HCT116 (cell line): ENCODE data around the gene PNPLA8.

Experiments
- CEBPB ChIP-seq: IDR thresholded peaks from 2 replicates; pipeline ENCODE4 v1.6.1; 2012; ENCODE audit warnings: low read depth
- EZH2phosphoT487 ChIP-seq: fragments of 200-600 bp; IDR thresholded peaks from 2 replicates; pipeline ENCODE4 v1.6.1; 2018; ENCODE audit warnings: antibody characterized with exemption, borderline replicate concordance
- POLR2A ChIP-seq: IDR thresholded peaks from 2 replicates; pipeline ENCODE4 v1.7.0; 2011; ENCODE audit warnings: borderline replicate concordance; ENCODE audit not compliant: insufficient read depth, insufficient read length; ENCODE audit errors: extremely low read depth
- RAD21 ChIP-seq: IDR thresholded peaks from 2 replicates; pipeline ENCODE4 v1.6.1; 2012; ENCODE audit warnings: low read depth, mild to moderate bottlenecking
- SP1 ChIP-seq: IDR thresholded peaks from 2 replicates; pipeline ENCODE4 v1.6.1; 2012; ENCODE audit warnings: low read depth
- ZFX ChIP-seq: fragments of 450-650 bp; IDR thresholded peaks from 2 replicates; pipeline ENCODE4 v1.6.1; 2017
- TF ChIP-seq, protein P1 (sequence below): IDR thresholded peaks from 2 replicates; pipeline ENCODE4 v1.6.1; 2012
- TF ChIP-seq, protein P2 (sequence below), 3 experiments: fragments of 200-600 bp in 1 of 3; sonication (generic) in 1 of 3; IDR thresholded peaks in 2 of 3; conservative IDR thresholded peaks in 1 of 3; 2 replicates each; pipeline ENCODE4 v1.5.1; 2012 to 2017; ENCODE audit warnings: low read depth in 2 of 3, low read length in 2 of 3, antibody characterized with exemption in 1 of 3, borderline replicate concordance in 1 of 3, control low read depth in 1 of 3, mild to moderate bottlenecking in 1 of 3, mixed read lengths in 1 of 3, mixed run types in 1 of 3, moderate library complexity in 1 of 3; ENCODE audit not compliant: insufficient read depth in 1 of 3
- TF ChIP-seq, protein P3 (sequence below): IDR thresholded peaks from 2 replicates; pipeline ENCODE4 v1.6.1; 2012
- TF ChIP-seq, protein P4 (sequence below): IDR thresholded peaks from 2 replicates; pipeline ENCODE4 v1.6.1; 2011; ENCODE audit warnings: mild to moderate bottlenecking, low read length, moderate library complexity; ENCODE audit not compliant: insufficient replicate concordance; ENCODE audit errors: extremely low read depth

DNA sequence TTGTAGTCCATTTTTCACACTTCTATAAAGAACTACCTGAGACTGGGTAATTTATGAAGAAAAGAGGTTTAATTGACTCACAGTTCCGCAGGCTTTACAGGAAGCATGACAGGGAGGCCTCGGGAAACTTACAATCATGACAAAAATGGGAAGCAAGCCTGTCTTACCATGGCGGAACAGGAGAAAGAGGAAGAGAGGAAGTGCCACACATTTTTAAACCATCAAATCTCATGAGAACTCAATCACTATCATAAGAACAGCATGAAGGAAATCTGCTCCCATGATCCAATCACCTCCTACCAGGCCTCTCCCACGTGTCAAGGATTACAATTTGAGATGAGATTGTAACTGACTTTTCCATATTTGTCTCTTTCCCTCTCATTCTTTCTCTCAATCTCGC, 9.3 kb upstream of the PNPLA8 start:
- TF ChIP-seq, protein P1, sequence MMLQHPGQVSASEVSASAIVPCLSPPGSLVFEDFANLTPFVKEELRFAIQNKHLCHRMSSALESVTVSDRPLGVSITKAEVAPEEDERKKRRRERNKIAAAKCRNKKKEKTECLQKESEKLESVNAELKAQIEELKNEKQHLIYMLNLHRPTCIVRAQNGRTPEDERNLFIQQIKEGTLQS, result no peak
- TF ChIP-seq, protein P2, sequence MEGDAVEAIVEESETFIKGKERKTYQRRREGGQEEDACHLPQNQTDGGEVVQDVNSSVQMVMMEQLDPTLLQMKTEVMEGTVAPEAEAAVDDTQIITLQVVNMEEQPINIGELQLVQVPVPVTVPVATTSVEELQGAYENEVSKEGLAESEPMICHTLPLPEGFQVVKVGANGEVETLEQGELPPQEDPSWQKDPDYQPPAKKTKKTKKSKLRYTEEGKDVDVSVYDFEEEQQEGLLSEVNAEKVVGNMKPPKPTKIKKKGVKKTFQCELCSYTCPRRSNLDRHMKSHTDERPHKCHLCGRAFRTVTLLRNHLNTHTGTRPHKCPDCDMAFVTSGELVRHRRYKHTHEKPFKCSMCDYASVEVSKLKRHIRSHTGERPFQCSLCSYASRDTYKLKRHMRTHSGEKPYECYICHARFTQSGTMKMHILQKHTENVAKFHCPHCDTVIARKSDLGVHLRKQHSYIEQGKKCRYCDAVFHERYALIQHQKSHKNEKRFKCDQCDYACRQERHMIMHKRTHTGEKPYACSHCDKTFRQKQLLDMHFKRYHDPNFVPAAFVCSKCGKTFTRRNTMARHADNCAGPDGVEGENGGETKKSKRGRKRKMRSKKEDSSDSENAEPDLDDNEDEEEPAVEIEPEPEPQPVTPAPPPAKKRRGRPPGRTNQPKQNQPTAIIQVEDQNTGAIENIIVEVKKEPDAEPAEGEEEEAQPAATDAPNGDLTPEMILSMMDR (IDR thresholded peaks at IDR 0.05 in 2 of 3, conservative IDR thresholded peaks at IDR 0.05 in 1 of 3; ENCODE audit: borderline replicate concordance in 1 of 3, insufficient read depth in 1 of 3, low read depth in 2 of 3, low read length in 2 of 3), result no peak
- TF ChIP-seq RAD21 (no peak), EZH2phosphoT487 (no peak), SP1 (no peak), POLR2A (no peak), ZFX (no peak), CEBPB (no peak)
- TF ChIP-seq, protein P3, sequence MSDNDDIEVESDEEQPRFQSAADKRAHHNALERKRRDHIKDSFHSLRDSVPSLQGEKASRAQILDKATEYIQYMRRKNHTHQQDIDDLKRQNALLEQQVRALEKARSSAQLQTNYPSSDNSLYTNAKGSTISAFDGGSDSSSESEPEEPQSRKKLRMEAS, result no peak
- TF ChIP-seq, protein P4, sequence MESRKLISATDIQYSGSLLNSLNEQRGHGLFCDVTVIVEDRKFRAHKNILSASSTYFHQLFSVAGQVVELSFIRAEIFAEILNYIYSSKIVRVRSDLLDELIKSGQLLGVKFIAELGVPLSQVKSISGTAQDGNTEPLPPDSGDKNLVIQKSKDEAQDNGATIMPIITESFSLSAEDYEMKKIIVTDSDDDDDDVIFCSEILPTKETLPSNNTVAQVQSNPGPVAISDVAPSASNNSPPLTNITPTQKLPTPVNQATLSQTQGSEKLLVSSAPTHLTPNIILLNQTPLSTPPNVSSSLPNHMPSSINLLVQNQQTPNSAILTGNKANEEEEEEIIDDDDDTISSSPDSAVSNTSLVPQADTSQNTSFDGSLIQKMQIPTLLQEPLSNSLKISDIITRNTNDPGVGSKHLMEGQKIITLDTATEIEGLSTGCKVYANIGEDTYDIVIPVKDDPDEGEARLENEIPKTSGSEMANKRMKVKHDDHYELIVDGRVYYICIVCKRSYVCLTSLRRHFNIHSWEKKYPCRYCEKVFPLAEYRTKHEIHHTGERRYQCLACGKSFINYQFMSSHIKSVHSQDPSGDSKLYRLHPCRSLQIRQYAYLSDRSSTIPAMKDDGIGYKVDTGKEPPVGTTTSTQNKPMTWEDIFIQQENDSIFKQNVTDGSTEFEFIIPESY, result no peak
